Activated CD4-positive, CD25-positive, alpha-beta regulatory T cell treated with anti-CD3 and anti-CD28 coated beads, Interleukin-2, amount 50 U/mL, for 16 hours (primary cell): Measurements from ENCODE around the gene PRDM2.

Source experiments
- DNase-seq: peaks from one replicate; pipeline ENCODE4 v3.0.0-alpha.2; 2020; ENCODE audit warnings: low read depth, low spot score

Gene PRDM2

GRCh38 chr1:13814131-13814530 is 114.1 kb downstream of the PRDM2 start:
- DNase-seq, result no peak

GRCh38 chr1:13816016-13816760 is 116.2 kb downstream of the PRDM2 start:
- no peak for DNase-seq

- no peak for DNase-seq
Observed at GRCh38 chr1:13817906-13818305, 117.9 kb downstream of the PRDM2 start.

GRCh38 chr1:13818926-13819325 is 118.9 kb downstream of the PRDM2 start:
- DNase-seq, result no peak

GRCh38 chr1:13819642-13820041 is 119.7 kb downstream of the PRDM2 start:
- DNase-seq, result no peak

GRCh38 chr1:13820055-13820454 is 120.1 kb downstream of the PRDM2 start:
- DNase-seq, result no peak

GRCh38 chr1:13820456-13820855 is 120.5 kb downstream of the PRDM2 start:
- no peak for DNase-seq

- no peak for DNase-seq
Observed at GRCh38 chr1:13823126-13823880, 123.3 kb downstream of the PRDM2 start.

GRCh38 chr1:13823936-13824335 is 123.9 kb downstream of the PRDM2 start:
- DNase-seq, result no peak

- no peak for DNase-seq
Observed at GRCh38 chr1:13824626-13825025, 124.6 kb downstream of the PRDM2 start.

GRCh38 chr1:13825033-13825432 is 125.0 kb downstream of the PRDM2 start:
- no peak for DNase-seq

- DNase-seq, result no peak
Observed at GRCh38 chr1:13826009-13826408, 126.0 kb downstream of the PRDM2 start.

- DNase-seq, result no peak
Observed at GRCh38 chr1:13826591-13826990, 126.6 kb downstream of the PRDM2 start.

GRCh38 chr1:13828454-13829151 is 128.6 kb downstream of the PRDM2 start:
- no peak for DNase-seq

- no peak for DNase-seq
Observed at GRCh38 chr1:13829152-13829769, 129.3 kb downstream of the PRDM2 start.

GRCh38 chr1:13830170-13830569 is 130.2 kb downstream of the PRDM2 start:
- no peak for DNase-seq

- DNase-seq, result no peak
Observed at GRCh38 chr1:13830616-13831280, 130.8 kb downstream of the PRDM2 start.

- no peak for DNase-seq
Observed at GRCh38 chr1:13832100-13832499, 132.1 kb downstream of the PRDM2 start.

- no peak for DNase-seq
Observed at GRCh38 chr1:13832536-13832935, 132.5 kb downstream of the PRDM2 start.

GRCh38 chr1:13836136-13836535 is 136.1 kb downstream of the PRDM2 start:
- no peak for DNase-seq

GRCh38 chr1:13836631-13837030 is 136.6 kb downstream of the PRDM2 start:
- DNase-seq, result no peak

GRCh38 chr1:13838236-13838635 is 138.2 kb downstream of the PRDM2 start:
- DNase-seq, result no peak
